Osteoblast (primary cell): ENCODE results near the gene CIPC. TPM values are rescaled to one million over a fixed set of nuclear protein-coding genes. Genes with fewer than 3 reads are reported as not detected.

ENCODE experiments used
- DNase-seq: peaks from one replicate; pipeline ENCODE4 v3.0.0; 2011; ENCODE audit warnings: low spot score, mixed read lengths; ENCODE audit not compliant: insufficient read length; ENCODE audit errors: missing footprints
- H2AFZ ChIP-seq: 2 replicates; pipeline ENCODE4 v1.6.0; 2011; ENCODE audit warnings: mild to moderate bottlenecking, low read length
- H3K27ac ChIP-seq: 2 replicates; pipeline ENCODE4 v1.5.1; 2011; ENCODE audit warnings: mild to moderate bottlenecking, low read depth, low read length, moderate library complexity
- H3K27me3 ChIP-seq: 2 replicates; pipeline ENCODE4 v1.6.0; 2012; ENCODE audit warnings: mild to moderate bottlenecking, control low read depth, inconsistent platforms, low read length, moderate library complexity; ENCODE audit not compliant: insufficient read depth
- H3K36me3 ChIP-seq: 2 replicates; pipeline ENCODE4 v1.5.1; 2011; ENCODE audit warnings: mild to moderate bottlenecking, low read length, control low read depth, moderate library complexity; ENCODE audit not compliant: insufficient read depth
- H3K4me1 ChIP-seq: 2 replicates; pipeline ENCODE4 v1.5.1; 2011; ENCODE audit warnings: mild to moderate bottlenecking, low read length, control low read depth, moderate library complexity; ENCODE audit not compliant: insufficient read depth
- H3K4me2 ChIP-seq: 2 replicates; pipeline ENCODE4 v1.6.0; 2011; ENCODE audit warnings: mild to moderate bottlenecking, low read length; ENCODE audit not compliant: insufficient read depth
- H3K4me3 ChIP-seq: fragments of 200-600 bp; sonication (generic); 3 replicates; pipeline ENCODE4 v1.5.1; 2012; ENCODE audit warnings: mild to moderate bottlenecking, low read length, inconsistent platforms; ENCODE audit not compliant: insufficient read depth
- H3K79me2 ChIP-seq: 2 replicates; pipeline ENCODE4 v1.6.0; 2012; ENCODE audit warnings: mild to moderate bottlenecking, low read length, control low read depth, inconsistent platforms; ENCODE audit not compliant: insufficient read depth
- H3K9me3 ChIP-seq: 2 replicates; pipeline ENCODE4 v1.5.1; 2011; ENCODE audit warnings: low read depth, low read length, control low read depth
- H4K20me1 ChIP-seq: 2 replicates; pipeline ENCODE4 v1.6.0; 2012; ENCODE audit warnings: mild to moderate bottlenecking, low read length, control low read depth; ENCODE audit not compliant: insufficient read depth
- CTCF ChIP-seq: IDR thresholded peaks from 2 replicates; pipeline ENCODE4 v1.5.1; 2011; ENCODE audit warnings: mild to moderate bottlenecking, low read depth, low read length, moderate library complexity; ENCODE audit errors: extremely low read depth
- total RNA-seq: library from RNA; depleted of rRNA; stranded (reverse); fragments of >200 nt; gene quantifications from 2 replicates; pipeline ENCODE4 v1.2.3, GENCODE V29; 2012

Gene CIPC
- total RNA-seq, 1 donor: 16.6 TPM

DNA sequence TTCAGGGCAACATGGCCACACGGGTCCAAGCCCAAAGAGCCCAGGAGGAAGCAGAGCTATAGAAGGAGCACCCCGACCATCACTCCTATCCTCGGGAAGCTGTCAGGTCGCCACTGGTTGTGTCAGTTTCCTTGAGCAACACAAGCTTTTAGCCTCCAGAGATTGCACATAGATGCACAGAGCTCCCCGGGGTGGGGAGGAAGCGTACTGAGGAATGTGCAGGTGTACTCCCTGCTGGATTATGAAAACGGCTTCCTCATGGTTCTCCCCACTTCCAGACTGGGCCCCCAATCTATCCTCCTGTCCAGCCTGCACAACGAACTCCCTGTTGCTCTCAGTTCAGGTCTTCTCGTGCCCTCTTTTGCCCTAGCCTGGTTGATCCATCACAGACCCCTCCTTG lies 39.3 kb upstream of the CIPC start:
- Histone ChIP-seq H3K36me3 (no peaks in the 10 kb centered on the region), H3K4me1 (peaks cover 7% of the 10 kb centered on the region), H4K20me1 (no peaks in the 10 kb centered on the region), H3K79me2 (no peaks in the 10 kb centered on the region), H3K4me3 (no peak overlapping the region), H3K27ac (no peak overlapping the region), H3K4me2 (no peak overlapping the region), H3K9me3 (peaks cover 4% of the 10 kb centered on the region), H3K27me3 (no peaks in the 10 kb centered on the region), H2AFZ (no peak overlapping the region)
- DNase-seq: peak; percentile 37
- TF ChIP-seq CTCF: no peak

DNA sequence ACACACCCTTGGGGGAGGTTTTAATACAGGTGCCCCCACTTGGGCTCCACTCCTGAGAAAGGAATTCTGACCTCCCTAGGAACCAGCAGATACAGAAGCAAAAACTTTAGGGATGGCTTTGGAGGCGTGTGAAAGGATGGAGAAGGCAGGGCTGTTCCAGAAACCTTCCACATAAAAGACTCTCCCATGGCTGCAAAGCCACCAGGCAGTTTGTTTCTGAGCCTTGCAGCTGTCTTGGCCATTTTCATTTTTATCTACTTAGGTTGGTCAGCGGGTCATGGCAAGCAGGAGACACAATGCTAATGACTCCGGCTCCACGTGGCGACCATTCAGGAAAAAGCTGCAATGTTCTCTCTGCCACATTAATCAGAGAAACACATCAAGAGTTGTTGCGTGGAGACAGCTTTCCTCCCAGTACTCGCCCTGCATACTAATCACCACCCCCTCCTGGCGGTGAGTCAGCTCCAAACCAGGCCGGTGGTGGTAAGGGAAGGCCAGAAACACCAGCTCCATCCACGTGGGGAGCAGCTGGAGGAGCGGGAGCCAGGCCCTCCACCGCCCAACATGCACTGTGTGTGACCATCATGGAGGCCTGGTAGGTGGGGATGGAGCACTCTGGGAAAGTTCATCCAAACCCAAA lies 38.7 kb upstream of the CIPC start:
- Histone ChIP-seq H4K20me1 (no peaks in the 10 kb centered on the region), H3K27ac (peak overlapping the region; percentile 26), H3K36me3 (no peaks in the 10 kb centered on the region), H3K9me3 (peaks cover 4% of the 10 kb centered on the region), H3K4me3 (no peak overlapping the region), H3K4me1 (peaks cover 7% of the 10 kb centered on the region), H3K27me3 (no peaks in the 10 kb centered on the region), H3K79me2 (no peaks in the 10 kb centered on the region), H2AFZ (peak overlapping the region; percentile 21), H3K4me2 (no peak overlapping the region)
- peak; percentile 95 for DNase-seq
- peak; percentile 28 for TF ChIP-seq CTCF

DNA sequence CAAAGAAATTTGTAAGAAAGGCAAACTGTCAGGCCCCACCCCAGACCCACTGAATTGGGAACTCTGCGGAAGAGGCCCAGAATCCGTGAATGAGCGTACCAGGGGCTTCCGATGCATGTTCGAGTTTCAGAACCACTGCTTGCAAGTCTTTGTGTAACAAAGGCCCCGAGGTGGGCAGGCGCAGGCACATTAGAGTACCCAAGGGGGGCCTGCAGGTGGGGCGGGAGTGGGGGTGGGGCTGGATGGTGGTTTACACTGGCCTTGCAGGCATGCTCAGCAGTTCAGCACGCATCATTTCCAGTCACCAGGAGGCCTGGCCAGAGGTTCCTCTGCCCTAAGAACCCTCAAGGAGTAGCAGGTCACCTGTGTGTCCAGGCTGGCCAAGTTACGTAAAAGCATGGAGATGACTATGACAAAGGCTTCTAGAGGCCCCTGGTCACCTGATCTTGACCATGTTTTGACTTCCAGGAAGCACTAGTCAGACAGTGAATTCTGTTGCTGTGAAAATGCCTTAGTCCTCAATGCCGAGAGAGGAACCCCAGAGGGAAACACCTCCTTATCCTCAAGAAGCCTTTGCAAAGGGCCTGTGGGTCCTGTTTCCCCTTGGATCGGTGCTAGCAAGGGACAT lies 36.3 kb upstream of the CIPC start:
- Histone ChIP-seq H3K4me1 (peaks cover 7% of the 10 kb centered on the region), H2AFZ (no peak overlapping the region), H3K27me3 (no peaks in the 10 kb centered on the region), H3K4me3 (no peak overlapping the region), H3K9me3 (no peaks in the 10 kb centered on the region), H3K36me3 (no peaks in the 10 kb centered on the region), H3K27ac (no peak overlapping the region), H4K20me1 (no peaks in the 10 kb centered on the region), H3K79me2 (no peaks in the 10 kb centered on the region), H3K4me2 (no peak overlapping the region)
- TF ChIP-seq CTCF: no peak
- DNase-seq: no peak

GRCh38 chr14:77062261-77062660 lies 35.8 kb upstream of the CIPC start:
- no peak overlapping the region for H2AFZ ChIP-seq
- DNase-seq: peak; percentile 63
- H3K27ac ChIP-seq: no peak overlapping the region
- H3K4me2 ChIP-seq: no peak overlapping the region
- H3K9me3 ChIP-seq: no peaks in the 10 kb centered on the region
- peaks cover 7% of the 10 kb centered on the region for H3K4me1 ChIP-seq
- H3K27me3 ChIP-seq: no peaks in the 10 kb centered on the region
- no peak overlapping the region for H3K4me3 ChIP-seq
- no peaks in the 10 kb centered on the region for H4K20me1 ChIP-seq
- no peaks in the 10 kb centered on the region for H3K79me2 ChIP-seq
- no peaks in the 10 kb centered on the region for H3K36me3 ChIP-seq
- no peak for TF ChIP-seq CTCF
